ENCODE measurements around the gene ROBO3.

ROBO3 gene

DNA sequence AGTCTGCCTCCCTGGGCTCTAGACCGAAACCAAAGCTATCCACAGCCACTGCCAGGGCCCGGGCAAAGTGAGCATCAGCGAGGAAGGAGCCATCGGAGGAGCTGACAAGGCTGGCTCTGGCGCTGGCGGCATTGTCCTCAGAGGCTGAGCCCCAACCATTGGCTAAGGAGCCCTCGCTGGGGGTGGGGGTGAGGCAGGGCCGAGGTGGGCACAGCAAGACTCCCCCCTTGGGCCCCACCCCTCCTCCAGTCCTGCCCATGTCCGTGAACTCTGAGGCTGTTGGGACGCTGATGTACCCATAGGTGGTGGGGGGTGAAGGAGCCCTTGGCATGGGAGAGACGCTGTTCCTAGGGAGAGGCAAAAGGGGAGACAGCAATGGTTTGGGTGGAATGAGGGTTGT is 21.2 kb downstream of the ROBO3 start:
- TF ChIP-seq, protein P1, sequence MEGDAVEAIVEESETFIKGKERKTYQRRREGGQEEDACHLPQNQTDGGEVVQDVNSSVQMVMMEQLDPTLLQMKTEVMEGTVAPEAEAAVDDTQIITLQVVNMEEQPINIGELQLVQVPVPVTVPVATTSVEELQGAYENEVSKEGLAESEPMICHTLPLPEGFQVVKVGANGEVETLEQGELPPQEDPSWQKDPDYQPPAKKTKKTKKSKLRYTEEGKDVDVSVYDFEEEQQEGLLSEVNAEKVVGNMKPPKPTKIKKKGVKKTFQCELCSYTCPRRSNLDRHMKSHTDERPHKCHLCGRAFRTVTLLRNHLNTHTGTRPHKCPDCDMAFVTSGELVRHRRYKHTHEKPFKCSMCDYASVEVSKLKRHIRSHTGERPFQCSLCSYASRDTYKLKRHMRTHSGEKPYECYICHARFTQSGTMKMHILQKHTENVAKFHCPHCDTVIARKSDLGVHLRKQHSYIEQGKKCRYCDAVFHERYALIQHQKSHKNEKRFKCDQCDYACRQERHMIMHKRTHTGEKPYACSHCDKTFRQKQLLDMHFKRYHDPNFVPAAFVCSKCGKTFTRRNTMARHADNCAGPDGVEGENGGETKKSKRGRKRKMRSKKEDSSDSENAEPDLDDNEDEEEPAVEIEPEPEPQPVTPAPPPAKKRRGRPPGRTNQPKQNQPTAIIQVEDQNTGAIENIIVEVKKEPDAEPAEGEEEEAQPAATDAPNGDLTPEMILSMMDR (IDR thresholded peaks at IDR 0.05; ENCODE audit: insufficient read depth, low read length, poor library complexity, severe bottlenecking) = no peak
- TF ChIP-seq EZH2phosphoT487 (conservative IDR thresholded peaks at IDR 0.05; ENCODE audit: low read length) = no peak
- no peak overlapping the region for H3K4me3 ChIP-seq (ENCODE audit: insufficient read depth, low read length, poor library complexity, severe bottlenecking)
- H3F3A ChIP-seq (ENCODE audit: insufficient read depth) = no peaks in the 10 kb centered on the region
- H4K20me1 ChIP-seq (ENCODE audit: low read depth, low read length) = no peaks in the 10 kb centered on the region
- H2AFZ ChIP-seq (ENCODE audit: low read depth, low read length, severe bottlenecking) = no peak overlapping the region
- no peak overlapping the region for H3K9ac ChIP-seq (ENCODE audit: low read length)
- no peak overlapping the region for H3K4me2 ChIP-seq (ENCODE audit: low read depth, low read length, poor library complexity, severe bottlenecking)
- no peaks in the 10 kb centered on the region for H3K79me2 ChIP-seq (ENCODE audit: insufficient read depth, low read length)
- no peaks in the 10 kb centered on the region for H3K36me3 ChIP-seq (ENCODE audit: low read length)
- H3K9me2 ChIP-seq (replicated peaks; ENCODE audit: insufficient read depth, low read length) = no peaks in the 10 kb centered on the region
- H3K27ac ChIP-seq (ENCODE audit: low read depth, low read length) = no peak overlapping the region
- no peaks in the 10 kb centered on the region for H3K9me3 ChIP-seq (ENCODE audit: insufficient read depth, low read length)
- H3K27me3 ChIP-seq (ENCODE audit: low read length) = no peaks in the 10 kb centered on the region

DNA sequence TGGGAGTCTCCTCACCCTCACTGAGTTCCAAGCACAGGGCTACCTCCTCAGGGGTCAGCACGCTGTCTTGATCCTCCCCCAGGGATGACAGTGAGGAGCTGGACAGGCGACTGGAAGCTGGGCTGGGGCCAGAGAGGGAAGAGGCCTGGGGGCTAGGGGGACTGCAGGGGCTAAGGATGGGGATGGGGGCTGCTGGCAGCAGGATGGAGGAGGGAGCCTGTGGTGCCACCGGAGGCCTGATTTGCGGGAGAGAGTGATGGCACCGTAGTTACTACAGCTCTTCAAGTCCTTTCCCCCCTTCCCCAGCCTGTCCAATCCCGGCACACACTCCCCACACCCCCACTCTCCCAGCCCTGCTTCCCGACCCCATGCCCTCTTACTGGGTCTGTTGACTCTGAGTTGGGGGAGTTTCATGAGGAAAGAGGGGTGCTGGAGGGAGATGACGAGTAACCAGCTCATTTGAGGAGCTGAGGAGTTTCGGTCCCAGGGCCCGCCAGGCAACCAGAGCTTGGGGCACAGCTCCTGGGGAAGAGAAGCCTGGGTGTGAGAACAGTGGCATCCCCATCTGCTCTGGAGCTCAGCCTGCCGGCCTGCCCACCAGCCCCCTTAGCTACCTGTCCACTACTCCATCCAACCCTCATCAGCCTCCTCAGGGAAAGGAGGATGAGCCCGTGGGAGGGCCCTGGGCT is 21.9 kb downstream of the ROBO3 start:
- H3K27ac ChIP-seq (ENCODE audit: low read depth, low read length) = no peak overlapping the region
- H3K4me2 ChIP-seq (ENCODE audit: low read depth, low read length, poor library complexity, severe bottlenecking) = no peak overlapping the region
- H3K9me2 ChIP-seq (replicated peaks; ENCODE audit: insufficient read depth, low read length) = no peaks in the 10 kb centered on the region
- no peak overlapping the region for H3K9ac ChIP-seq (ENCODE audit: low read length)
- no peaks in the 10 kb centered on the region for H3K36me3 ChIP-seq (ENCODE audit: low read length)
- no peaks in the 10 kb centered on the region for H3K27me3 ChIP-seq (ENCODE audit: low read length)
- H4K20me1 ChIP-seq (ENCODE audit: low read depth, low read length) = no peaks in the 10 kb centered on the region
- H3K4me3 ChIP-seq (ENCODE audit: insufficient read depth, low read length, poor library complexity, severe bottlenecking) = no peak overlapping the region
- no peaks in the 10 kb centered on the region for H3F3A ChIP-seq (ENCODE audit: insufficient read depth)
- H2AFZ ChIP-seq (ENCODE audit: low read depth, low read length, severe bottlenecking) = no peak overlapping the region
- no peaks in the 10 kb centered on the region for H3K79me2 ChIP-seq (ENCODE audit: insufficient read depth, low read length)
- TF ChIP-seq, protein P1 (IDR thresholded peaks at IDR 0.05; ENCODE audit: insufficient read depth, low read length, poor library complexity, severe bottlenecking) = no peak
- TF ChIP-seq EZH2phosphoT487 (conservative IDR thresholded peaks at IDR 0.05; ENCODE audit: low read length) = no peak
- H3K9me3 ChIP-seq (ENCODE audit: insufficient read depth, low read length) = no peaks in the 10 kb centered on the region

DNA sequence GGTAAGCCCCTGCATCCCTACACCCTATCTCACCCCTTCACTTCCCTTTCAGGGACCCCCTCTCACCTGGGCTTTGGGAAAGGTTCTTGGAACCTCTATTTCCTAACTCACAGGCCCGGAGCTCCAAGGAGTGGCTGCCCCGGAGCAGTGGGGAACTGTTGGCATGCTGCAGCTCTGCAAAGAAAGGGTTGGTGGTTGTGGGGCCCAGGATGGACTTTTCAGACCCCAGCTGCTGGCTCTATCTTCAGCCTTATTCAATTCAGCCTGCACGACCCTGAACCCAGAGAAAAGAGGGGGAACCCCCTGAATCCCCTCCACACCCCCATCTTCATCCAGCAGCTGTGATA is 22.4 kb downstream of the ROBO3 start:
- H2AFZ ChIP-seq (ENCODE audit: low read depth, low read length, severe bottlenecking) = no peak overlapping the region
- no peaks in the 10 kb centered on the region for H3F3A ChIP-seq (ENCODE audit: insufficient read depth)
- no peaks in the 10 kb centered on the region for H3K9me2 ChIP-seq (replicated peaks; ENCODE audit: insufficient read depth, low read length)
- no peak overlapping the region for H3K27ac ChIP-seq (ENCODE audit: low read depth, low read length)
- H4K20me1 ChIP-seq (ENCODE audit: low read depth, low read length) = no peaks in the 10 kb centered on the region
- no peak overlapping the region for H3K9ac ChIP-seq (ENCODE audit: low read length)
- H3K9me3 ChIP-seq (ENCODE audit: insufficient read depth, low read length) = no peaks in the 10 kb centered on the region
- TF ChIP-seq EZH2phosphoT487 (conservative IDR thresholded peaks at IDR 0.05; ENCODE audit: low read length) = no peak
- TF ChIP-seq, protein P1 (IDR thresholded peaks at IDR 0.05; ENCODE audit: insufficient read depth, low read length, poor library complexity, severe bottlenecking) = no peak
- no peaks in the 10 kb centered on the region for H3K79me2 ChIP-seq (ENCODE audit: insufficient read depth, low read length)
- no peak overlapping the region for H3K4me2 ChIP-seq (ENCODE audit: low read depth, low read length, poor library complexity, severe bottlenecking)
- H3K27me3 ChIP-seq (ENCODE audit: low read length) = no peaks in the 10 kb centered on the region
- H3K36me3 ChIP-seq (ENCODE audit: low read length) = no peaks in the 10 kb centered on the region
- H3K4me3 ChIP-seq (ENCODE audit: insufficient read depth, low read length, poor library complexity, severe bottlenecking) = no peak overlapping the region
